H9 (cell line): Measurements from ENCODE around the gene UNC5B. TPM values are rescaled to one million over a fixed set of nuclear protein-coding genes. Genes with fewer than 3 reads are reported as not detected.

Source experiments
- DNase-seq: peaks from one replicate; pipeline ENCODE4 v3.0.0-alpha.2; 2017
- H2AFZ ChIP-seq: one replicate; pipeline ENCODE4 v1.6.1; 2013; ENCODE audit warnings: mild to moderate bottlenecking, low read length, control low read depth, moderate library complexity
- H2AK5ac ChIP-seq: 2 replicates; pipeline ENCODE4 v1.6.1; 2013; ENCODE audit warnings: low read length, control low read depth, mixed read lengths; ENCODE audit not compliant: insufficient read length
- H2BK120ac ChIP-seq: one replicate; pipeline ENCODE4 v1.6.1; 2013; ENCODE audit warnings: low read depth, mild to moderate bottlenecking, low read length, control low read depth, inconsistent platforms; ENCODE audit not compliant: poor library complexity, severe bottlenecking
- H2BK12ac ChIP-seq: 2 replicates; pipeline ENCODE4 v1.6.1; 2013; ENCODE audit warnings: low read length, control low read depth, mixed read lengths, low read depth; ENCODE audit not compliant: insufficient read length
- H2BK15ac ChIP-seq: 2 replicates; pipeline ENCODE4 v1.6.1; 2013; ENCODE audit warnings: low read depth, low read length, control low read depth
- H2BK20ac ChIP-seq: one replicate; pipeline ENCODE4 v1.6.1; 2013; ENCODE audit warnings: low read depth, mild to moderate bottlenecking, low read length, control low read depth, inconsistent platforms; ENCODE audit not compliant: poor library complexity, severe bottlenecking
- H2BK5ac ChIP-seq: 2 replicates; pipeline ENCODE4 v1.6.1; 2013; ENCODE audit warnings: low read length, control low read depth, mixed read lengths; ENCODE audit not compliant: insufficient read length
- H3K14ac ChIP-seq: 2 replicates; pipeline ENCODE4 v1.6.1; 2013; ENCODE audit warnings: low read length, control low read depth; ENCODE audit not compliant: insufficient read depth
- H3K18ac ChIP-seq: 2 replicates; pipeline ENCODE4 v1.6.1; 2013; ENCODE audit warnings: low read depth, mild to moderate bottlenecking, mixed read lengths, low read length, control low read depth; ENCODE audit not compliant: insufficient read length
- H3K23ac ChIP-seq: 2 replicates; pipeline ENCODE4 v1.6.1; 2013; ENCODE audit warnings: low read length, control low read depth, mixed read lengths, low read depth; ENCODE audit not compliant: insufficient read length
- H3K23me2 ChIP-seq: 2 replicates; pipeline ENCODE4 v1.6.1; 2013; ENCODE audit warnings: low read depth, mild to moderate bottlenecking, mixed read lengths, low read length, control low read depth; ENCODE audit not compliant: insufficient read length, poor library complexity, severe bottlenecking
- H3K27ac ChIP-seq: 2 replicates; pipeline ENCODE4 v1.5.1; 2013; ENCODE audit warnings: low read length, control low read depth, mixed read lengths, low read depth; ENCODE audit not compliant: insufficient read length
- H3K27me3 ChIP-seq: 2 replicates; pipeline ENCODE4 v1.6.1; 2013; ENCODE audit warnings: low read length, control low read depth, inconsistent platforms; ENCODE audit not compliant: insufficient read depth
- H3K4ac ChIP-seq: 2 replicates; pipeline ENCODE4 v1.6.1; 2013; ENCODE audit warnings: low read depth, mild to moderate bottlenecking, control low read depth, inconsistent platforms, low read length, moderate library complexity
- H3K4me1 ChIP-seq: 2 replicates; pipeline ENCODE4 v1.6.1; 2013; ENCODE audit warnings: low read length, control low read depth, inconsistent platforms; ENCODE audit not compliant: insufficient read depth
- H3K4me2 ChIP-seq: 2 replicates; pipeline ENCODE4 v1.6.1; 2013; ENCODE audit warnings: low read length, control low read depth, mixed read lengths; ENCODE audit not compliant: insufficient read length, insufficient read depth
- H3K56ac ChIP-seq: 2 replicates; pipeline ENCODE4 v1.6.1; 2013; ENCODE audit warnings: low read depth, mild to moderate bottlenecking, mixed read lengths, low read length, control low read depth; ENCODE audit not compliant: insufficient read length
- H3K79me1 ChIP-seq: 2 replicates; pipeline ENCODE4 v1.6.1; 2013; ENCODE audit warnings: low read depth, mild to moderate bottlenecking, moderate library complexity, low read length, control low read depth, inconsistent platforms; ENCODE audit not compliant: insufficient read depth, poor library complexity, severe bottlenecking
- H3K79me2 ChIP-seq: 2 replicates; pipeline ENCODE4 v1.6.1; 2013; ENCODE audit warnings: low read length, control low read depth, inconsistent platforms; ENCODE audit not compliant: insufficient read depth
- H3K9ac ChIP-seq: 2 replicates; pipeline ENCODE4 v1.6.1; 2013; ENCODE audit warnings: low read length, control low read depth, mixed read lengths; ENCODE audit not compliant: insufficient read length; ENCODE audit errors: extremely low read depth
- H3K9me3 ChIP-seq: one replicate; pipeline ENCODE4 v1.6.1; 2013; ENCODE audit warnings: low read depth, low read length, inconsistent platforms; ENCODE audit not compliant: control insufficient read depth
- H3T11ph ChIP-seq: one replicate; pipeline ENCODE4 v1.6.1; 2013; ENCODE audit warnings: mild to moderate bottlenecking, low read length, control low read depth, inconsistent platforms
- H4K20me1 ChIP-seq: one replicate; pipeline ENCODE4 v1.6.1; 2013; ENCODE audit not compliant: control insufficient read depth, insufficient read length, insufficient read depth
- H4K5ac ChIP-seq: 2 replicates; pipeline ENCODE4 v1.6.1; 2013; ENCODE audit warnings: low read depth, mild to moderate bottlenecking, mixed read lengths, low read length, control low read depth; ENCODE audit not compliant: insufficient read length
- H4K8ac ChIP-seq: replicated peaks from 2 replicates; pipeline ENCODE4 v1.6.1; 2013; ENCODE audit warnings: low read length, control low read depth, mixed read lengths, low read depth; ENCODE audit not compliant: insufficient read length
- H4K91ac ChIP-seq: 2 replicates; pipeline ENCODE4 v1.6.1; 2013; ENCODE audit warnings: low read depth, mild to moderate bottlenecking, moderate library complexity, mixed read lengths, low read length, control low read depth; ENCODE audit not compliant: insufficient read length
- H3K27ac Mint-ChIP-seq, 3 experiments: 2 replicates in 2 of 3; 3 replicates in 1 of 3; pipeline ENCODE4 v1.8.0; 2020 to 2021; ENCODE audit warnings: mixed read lengths in 3 of 3, mild to moderate bottlenecking in 1 of 3, moderate library complexity in 1 of 3
- H3K27me3 Mint-ChIP-seq: 2 replicates; pipeline ENCODE4 v1.8.0; 2021; ENCODE audit warnings: low read depth, mild to moderate bottlenecking, moderate library complexity, mixed read lengths
- H3K36me3 Mint-ChIP-seq, 3 experiments: 2 replicates in 2 of 3; 3 replicates in 1 of 3; pipeline ENCODE4 v1.8.0; 2020 to 2021; ENCODE audit warnings: low read depth in 3 of 3, mixed read lengths in 3 of 3; ENCODE audit not compliant: insufficient read depth in 1 of 3
- H3K4me1 Mint-ChIP-seq, 2 experiments: 2 replicates each; pipeline ENCODE4 v1.8.0; 2020; ENCODE audit warnings: mixed read lengths in 2 of 2
- H3K4me3 Mint-ChIP-seq, 2 experiments: 2 replicates in 1 of 2; 3 replicates in 1 of 2; pipeline ENCODE4 v1.8.0; 2020 to 2021; ENCODE audit warnings: mild to moderate bottlenecking in 2 of 2, mixed read lengths in 2 of 2, moderate library complexity in 1 of 2
- H3K9me3 Mint-ChIP-seq, 2 experiments: 2 replicates in 1 of 2; 3 replicates in 1 of 2; pipeline ENCODE4 v1.8.0; 2020; ENCODE audit warnings: mild to moderate bottlenecking in 2 of 2, mixed read lengths in 2 of 2, moderate library complexity in 1 of 2
- CTCF ChIP-seq: fragments of 200-600 bp; sonication (generic); conservative IDR thresholded peaks from 3 replicates; pipeline ENCODE4 v1.8.0; 2021; ENCODE audit warnings: antibody characterized with exemption, mild to moderate bottlenecking
- WGBS: extraction: QIAGEN DNeasy Blood & Tissue Kit; methylation state at CpG from one replicate; pipeline ENCODE4 v1.1.7; 2013; ENCODE audit warnings: missing lambda C conversion rate, low lambda C conversion rate, mixed read lengths; ENCODE audit not compliant: insufficient read length; ENCODE audit errors: extremely low coverage; 5-methylcytosine and 5-hydroxymethylcytosine counted together
- total RNA-seq: library from RNA; stranded (reverse); gene quantifications from 2 replicates; pipeline ENCODE4 v1.2.1, GENCODE V29; 2021

UNC5B gene
- total RNA-seq, 1 experiment from 2014 or later: 28.4 TPM

- no peaks in the 10 kb centered on the region; a peak in 1 of 5 replicates for H3K9me3 Mint-ChIP-seq
- no peak overlapping the region for H3K18ac ChIP-seq
- no peaks in the 10 kb centered on the region for H3K4me1 ChIP-seq
- H3K36me3 Mint-ChIP-seq: no peaks in the 10 kb centered on the region
- peak overlapping the region; percentile 51; the same call in 1 of the 2 replicates for H3K14ac ChIP-seq
- H2BK12ac ChIP-seq: no peak overlapping the region
- H3K4me2 ChIP-seq: peak overlapping the region; percentile 25
- H3K23me2 ChIP-seq: peaks cover 3% of the 10 kb centered on the region
- no peak overlapping the region for H3K56ac ChIP-seq
- H3K4ac ChIP-seq: no peak overlapping the region
- no peak overlapping the region for H3T11ph ChIP-seq
- H3K4me1 Mint-ChIP-seq: peaks cover 24% of the 10 kb centered on the region in 2 experiments
- H3K27ac Mint-ChIP-seq: peak overlapping the region in 1 of 3 experiments; percentile 59; a peak in 2 of 7 replicates
- H4K8ac ChIP-seq: no peak overlapping the region
- H2AK5ac ChIP-seq: no peak overlapping the region
- H3K23ac ChIP-seq: no peak overlapping the region
- no CpG with 5 or more reads among the region's 21 CpGs for WGBS
- peak; percentile 66 for DNase-seq
- peak overlapping the region; percentile 51 to 56; a peak in 4 of 5 replicates for H3K4me3 Mint-ChIP-seq
- peaks cover 26% of the 10 kb centered on the region for H3K27me3 Mint-ChIP-seq
- H3K79me1 ChIP-seq: no peaks in the 10 kb centered on the region
- no peak overlapping the region for H2BK5ac ChIP-seq
- no peaks in the 10 kb centered on the region for H3K79me2 ChIP-seq
- H4K91ac ChIP-seq: no peak overlapping the region
- H2BK120ac ChIP-seq: no peak overlapping the region
- H4K20me1 ChIP-seq: no peaks in the 10 kb centered on the region
- peak; percentile 92 for TF ChIP-seq CTCF
- no peak overlapping the region for H4K5ac ChIP-seq
- H3K9ac ChIP-seq: no peak overlapping the region
- H2BK20ac ChIP-seq: no peak overlapping the region
- H3K27me3 ChIP-seq: no peaks in the 10 kb centered on the region; the same call in 1 of the 2 replicates
- no peak overlapping the region for H2BK15ac ChIP-seq
- H2AFZ ChIP-seq: peak overlapping the region; percentile 26
- no peak overlapping the region for H3K27ac ChIP-seq
- no peaks in the 10 kb centered on the region for H3K9me3 ChIP-seq
Observed at GRCh38 chr10:71314028-71314693, 101.8 kb downstream of the UNC5B start.
